Glutamatergic neuron (in vitro differentiated cells): ENCODE measurements around the gene CTSL. TPM values are rescaled to one million over a fixed set of nuclear protein-coding genes. Genes with fewer than 3 reads are reported as not detected.

Experiments
- DNase-seq: peaks from one replicate; pipeline ENCODE4 v3.0.0; 2022
- H3K27ac Mint-ChIP-seq: one replicate; pipeline ENCODE4 v1.8.0; 2020; ENCODE audit warnings: mild to moderate bottlenecking, mixed read lengths, inconsistent platforms; ENCODE audit not compliant: unreplicated experiment
- H3K27me3 Mint-ChIP-seq: one replicate; pipeline ENCODE4 v1.8.0; 2020; ENCODE audit warnings: mild to moderate bottlenecking, moderate library complexity, mixed read lengths, inconsistent platforms; ENCODE audit not compliant: unreplicated experiment
- H3K36me3 Mint-ChIP-seq: one replicate; pipeline ENCODE4 v1.8.0; 2020; ENCODE audit warnings: mild to moderate bottlenecking, mixed read lengths, inconsistent platforms; ENCODE audit not compliant: unreplicated experiment
- H3K4me1 Mint-ChIP-seq: one replicate; pipeline ENCODE4 v1.8.0; 2020; ENCODE audit warnings: mild to moderate bottlenecking, low read depth, mixed read lengths, inconsistent platforms; ENCODE audit not compliant: unreplicated experiment
- H3K4me3 Mint-ChIP-seq: one replicate; pipeline ENCODE4 v1.8.0; 2020; ENCODE audit warnings: mild to moderate bottlenecking, mixed read lengths, inconsistent platforms; ENCODE audit not compliant: unreplicated experiment
- H3K9me3 Mint-ChIP-seq: one replicate; pipeline ENCODE4 v1.8.0; 2020; ENCODE audit warnings: mild to moderate bottlenecking, moderate library complexity, mixed read lengths, inconsistent platforms; ENCODE audit not compliant: unreplicated experiment
- total RNA-seq: library from RNA; stranded (reverse); fragmentation: NEBNext Ultra II Directional; extraction: Animal tissue kit (Norgen Biotek cat#: 25700); gene quantifications from one replicate; pipeline ENCODE4 v1.2.1, GENCODE V29; 2021; ENCODE audit not compliant: unreplicated experiment
- TF ChIP-seq, protein P1 (sequence below): fragments of 200-600 bp; sonication (generic); IDR thresholded peaks from one replicate; pipeline ENCODE4 v1.5.0; 2021; ENCODE audit not compliant: partially characterized antibody, unreplicated experiment

The CTSL gene
- total RNA-seq, 1 donor from 2014 or later, result 28.7 TPM

DNA sequence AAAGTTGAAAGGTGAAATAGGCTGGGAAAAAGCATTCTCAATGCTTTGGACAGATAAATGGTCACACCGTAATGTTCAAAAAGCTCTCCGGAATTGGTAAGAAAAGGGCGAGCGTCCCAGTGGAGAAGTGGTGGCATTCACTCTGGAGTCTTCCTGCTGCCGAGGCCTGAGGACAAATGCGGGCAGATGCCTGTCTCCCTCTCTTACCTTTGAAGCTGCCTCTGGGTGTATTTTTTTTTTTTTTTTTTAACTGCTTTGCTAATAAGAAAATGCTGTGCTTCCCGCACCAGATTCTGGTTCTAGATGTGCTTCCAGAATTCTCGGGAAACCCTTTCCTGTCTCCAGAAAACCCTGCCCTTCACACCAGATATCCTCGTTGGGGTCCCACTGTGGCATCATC, 24.4 kb upstream of the CTSL start:
- peaks cover 13% of the 10 kb centered on the region for H3K9me3 Mint-ChIP-seq
- no peak overlapping the region for H3K4me3 Mint-ChIP-seq
- peaks cover 2% of the 10 kb centered on the region for H3K27me3 Mint-ChIP-seq
- DNase-seq, result no peak
- TF ChIP-seq, protein P1, sequence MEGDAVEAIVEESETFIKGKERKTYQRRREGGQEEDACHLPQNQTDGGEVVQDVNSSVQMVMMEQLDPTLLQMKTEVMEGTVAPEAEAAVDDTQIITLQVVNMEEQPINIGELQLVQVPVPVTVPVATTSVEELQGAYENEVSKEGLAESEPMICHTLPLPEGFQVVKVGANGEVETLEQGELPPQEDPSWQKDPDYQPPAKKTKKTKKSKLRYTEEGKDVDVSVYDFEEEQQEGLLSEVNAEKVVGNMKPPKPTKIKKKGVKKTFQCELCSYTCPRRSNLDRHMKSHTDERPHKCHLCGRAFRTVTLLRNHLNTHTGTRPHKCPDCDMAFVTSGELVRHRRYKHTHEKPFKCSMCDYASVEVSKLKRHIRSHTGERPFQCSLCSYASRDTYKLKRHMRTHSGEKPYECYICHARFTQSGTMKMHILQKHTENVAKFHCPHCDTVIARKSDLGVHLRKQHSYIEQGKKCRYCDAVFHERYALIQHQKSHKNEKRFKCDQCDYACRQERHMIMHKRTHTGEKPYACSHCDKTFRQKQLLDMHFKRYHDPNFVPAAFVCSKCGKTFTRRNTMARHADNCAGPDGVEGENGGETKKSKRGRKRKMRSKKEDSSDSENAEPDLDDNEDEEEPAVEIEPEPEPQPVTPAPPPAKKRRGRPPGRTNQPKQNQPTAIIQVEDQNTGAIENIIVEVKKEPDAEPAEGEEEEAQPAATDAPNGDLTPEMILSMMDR, result no peak
- peaks cover 14% of the 10 kb centered on the region for H3K4me1 Mint-ChIP-seq
- H3K36me3 Mint-ChIP-seq, result peaks cover 18% of the 10 kb centered on the region
- no peak overlapping the region for H3K27ac Mint-ChIP-seq

DNA sequence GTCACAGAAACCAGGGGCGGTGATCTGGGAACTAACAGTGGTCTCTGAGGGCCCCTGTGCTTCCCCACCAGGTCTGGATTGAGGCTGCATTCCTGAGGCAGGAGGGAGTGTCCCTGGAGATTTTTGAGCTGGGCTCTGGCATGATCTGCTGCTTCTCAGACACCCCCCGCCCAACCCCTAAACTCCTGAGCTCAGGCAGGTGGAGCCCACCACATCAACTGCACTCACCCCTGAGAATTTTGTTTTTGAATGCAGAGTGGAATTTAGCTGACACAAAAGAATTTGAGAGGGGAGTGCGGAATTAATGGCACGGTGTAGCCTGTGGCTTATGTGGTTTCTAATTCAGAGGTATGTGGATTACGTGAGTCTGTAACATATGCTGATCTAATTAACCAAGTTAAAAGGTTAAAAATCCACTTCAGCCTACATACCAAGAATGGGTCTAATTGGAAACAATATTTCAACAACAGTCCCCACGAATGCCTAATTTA, 23.9 kb upstream of the CTSL start:
- DNase-seq, result no peak

DNA sequence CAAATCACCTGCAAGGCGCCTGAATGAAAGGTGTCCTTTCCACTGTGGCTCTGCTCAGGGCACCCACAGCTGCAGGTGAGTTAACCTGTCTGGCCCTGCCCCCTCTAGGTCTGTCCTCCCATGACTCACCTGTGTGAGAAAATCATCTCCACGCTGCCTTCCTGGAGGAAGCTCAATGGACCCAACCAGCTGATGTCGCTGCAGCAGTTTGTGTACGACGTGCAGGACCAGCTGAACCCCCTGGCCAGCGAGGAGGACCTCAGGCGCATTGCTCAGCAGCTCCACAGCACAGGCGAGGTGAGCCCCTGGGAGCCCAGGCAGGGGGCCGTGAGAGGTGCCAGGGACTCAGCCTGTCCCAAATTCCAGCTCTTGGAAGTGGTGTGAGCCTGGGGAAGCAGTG, 23.0 kb upstream of the CTSL start:
- Mint-ChIP-seq H3K9me3 (peaks cover 8% of the 10 kb centered on the region), H3K27me3 (peaks cover 3% of the 10 kb centered on the region), H3K4me3 (no peak overlapping the region), H3K4me1 (peaks cover 12% of the 10 kb centered on the region), H3K27ac (no peak overlapping the region), H3K36me3 (peaks cover 24% of the 10 kb centered on the region)
- TF ChIP-seq, protein P1, result no peak
- no peak for DNase-seq

More for the DNA sequence above, 23.9 kb upstream of the CTSL start:
- peaks cover 18% of the 10 kb centered on the region for H3K36me3 Mint-ChIP-seq
- TF ChIP-seq, protein P1, result no peak
- peaks cover 10% of the 10 kb centered on the region for H3K4me1 Mint-ChIP-seq
- no peak overlapping the region for H3K27ac Mint-ChIP-seq
- H3K9me3 Mint-ChIP-seq, result peaks cover 8% of the 10 kb centered on the region
- no peaks in the 10 kb centered on the region for H3K27me3 Mint-ChIP-seq
- no peak overlapping the region for H3K4me3 Mint-ChIP-seq

GRCh38 chr9:87703636-87704276, 22.2 kb upstream of the CTSL start:
- DNase-seq, result no peak
- peaks cover 8% of the 10 kb centered on the region for H3K9me3 Mint-ChIP-seq
- peaks cover 24% of the 10 kb centered on the region for H3K36me3 Mint-ChIP-seq
- peaks cover 12% of the 10 kb centered on the region for H3K4me1 Mint-ChIP-seq
- H3K27me3 Mint-ChIP-seq, result peaks cover 3% of the 10 kb centered on the region
- no peak overlapping the region for H3K4me3 Mint-ChIP-seq
- TF ChIP-seq, protein P1, result no peak
- no peak overlapping the region for H3K27ac Mint-ChIP-seq

DNA sequence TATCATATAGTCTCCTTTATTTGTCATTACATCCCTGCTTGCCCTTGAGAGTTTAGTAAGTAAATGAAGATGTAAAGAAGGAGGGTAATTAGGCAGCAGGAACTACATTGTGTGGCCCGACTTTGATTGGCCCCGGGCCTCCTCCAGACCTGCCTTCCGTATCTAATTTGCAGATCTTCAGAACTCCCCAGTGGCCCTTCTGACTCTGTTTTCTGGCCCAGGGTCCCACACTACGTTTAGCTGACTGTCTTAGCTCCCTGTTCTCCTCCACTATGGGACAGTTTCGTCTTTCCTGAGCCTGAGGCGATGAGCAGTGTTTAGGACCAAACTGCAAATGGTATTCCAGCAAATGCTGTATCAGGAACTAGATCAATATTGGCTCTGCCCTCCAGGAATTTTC, 21.6 kb upstream of the CTSL start:
- Mint-ChIP-seq H3K4me3 (no peak overlapping the region), H3K9me3 (peaks cover 12% of the 10 kb centered on the region), H3K4me1 (peaks cover 12% of the 10 kb centered on the region), H3K36me3 (peaks cover 24% of the 10 kb centered on the region), H3K27me3 (peaks cover 3% of the 10 kb centered on the region), H3K27ac (no peak overlapping the region)
- DNase-seq, result no peak
- TF ChIP-seq, protein P1, result no peak
